ENCODE data around the gene PCBD2. TPM values are rescaled to one million over a fixed set of nuclear protein-coding genes. Genes with fewer than 3 reads are reported as not detected.
"Not testable (repeated sequence)": the region's sequence is repeated elsewhere in the genome, so short reads cannot be mapped to it uniquely, and the experiment has no call there.

PCBD2 gene
- total RNA-seq, 1 donor from 2014 or later = 5.6 TPM

- no peak for DNase-seq (ENCODE audit: low read depth)
- TF ChIP-seq, protein P1, sequence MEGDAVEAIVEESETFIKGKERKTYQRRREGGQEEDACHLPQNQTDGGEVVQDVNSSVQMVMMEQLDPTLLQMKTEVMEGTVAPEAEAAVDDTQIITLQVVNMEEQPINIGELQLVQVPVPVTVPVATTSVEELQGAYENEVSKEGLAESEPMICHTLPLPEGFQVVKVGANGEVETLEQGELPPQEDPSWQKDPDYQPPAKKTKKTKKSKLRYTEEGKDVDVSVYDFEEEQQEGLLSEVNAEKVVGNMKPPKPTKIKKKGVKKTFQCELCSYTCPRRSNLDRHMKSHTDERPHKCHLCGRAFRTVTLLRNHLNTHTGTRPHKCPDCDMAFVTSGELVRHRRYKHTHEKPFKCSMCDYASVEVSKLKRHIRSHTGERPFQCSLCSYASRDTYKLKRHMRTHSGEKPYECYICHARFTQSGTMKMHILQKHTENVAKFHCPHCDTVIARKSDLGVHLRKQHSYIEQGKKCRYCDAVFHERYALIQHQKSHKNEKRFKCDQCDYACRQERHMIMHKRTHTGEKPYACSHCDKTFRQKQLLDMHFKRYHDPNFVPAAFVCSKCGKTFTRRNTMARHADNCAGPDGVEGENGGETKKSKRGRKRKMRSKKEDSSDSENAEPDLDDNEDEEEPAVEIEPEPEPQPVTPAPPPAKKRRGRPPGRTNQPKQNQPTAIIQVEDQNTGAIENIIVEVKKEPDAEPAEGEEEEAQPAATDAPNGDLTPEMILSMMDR (conservative IDR thresholded peaks at IDR 0.05; ENCODE audit: low read depth, low read length) = no peak
- no peak overlapping the region for H3K4me3 ChIP-seq (ENCODE audit: low read depth, low read length)
Observed at GRCh38 chr5:134892282-134892681, 12.6 kb upstream of the PCBD2 start.

GRCh38 chr5:134892926-134893325, 12.0 kb upstream of the PCBD2 start:
- no peak overlapping the region for H3K4me3 ChIP-seq (ENCODE audit: low read depth, low read length)
- TF ChIP-seq, protein P1 (conservative IDR thresholded peaks at IDR 0.05; ENCODE audit: low read depth, low read length) = no peak
- no peak for DNase-seq (ENCODE audit: low read depth)

- TF ChIP-seq, protein P1 (conservative IDR thresholded peaks at IDR 0.05; ENCODE audit: low read depth, low read length) = no peak
- no peak for DNase-seq (ENCODE audit: low read depth)
- H3K4me3 ChIP-seq (ENCODE audit: low read depth, low read length) = no peak overlapping the region
Observed at GRCh38 chr5:134893748-134894505, 11.0 kb upstream of the PCBD2 start.

DNA sequence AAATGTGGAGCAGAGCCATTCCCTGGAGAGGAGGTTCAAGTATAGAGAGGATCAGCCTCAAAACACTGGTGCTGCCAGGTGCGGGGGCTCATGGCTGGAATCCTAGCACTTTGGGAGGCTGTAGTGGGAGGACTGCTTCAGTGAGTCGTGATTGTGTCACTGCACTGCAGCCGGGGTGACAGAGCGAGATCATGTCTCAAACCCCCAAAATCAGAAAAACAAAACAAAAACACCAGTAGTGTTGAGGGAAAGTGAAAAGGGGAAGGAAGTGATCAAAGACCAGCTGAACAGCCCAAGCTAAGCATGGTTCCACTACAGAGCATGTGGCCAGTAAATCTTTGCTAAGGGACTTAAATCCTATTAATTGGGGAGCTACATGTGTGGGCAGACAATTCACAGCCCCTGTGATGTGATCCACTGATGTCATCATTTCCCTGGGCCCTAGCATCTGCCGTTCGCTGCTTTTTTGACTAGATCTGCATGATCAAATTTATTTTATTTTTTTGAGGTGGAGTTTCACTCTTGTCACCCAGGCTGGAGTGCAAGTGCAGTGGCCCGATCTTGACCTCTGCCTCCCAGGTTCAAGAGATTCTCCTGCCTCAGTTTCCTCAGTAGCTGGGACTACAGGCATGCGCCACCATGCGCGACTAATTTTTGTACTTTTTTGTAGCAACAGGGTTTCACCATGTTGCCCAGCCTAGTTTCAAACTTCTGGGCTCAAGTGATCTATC, 2.7 kb upstream of the PCBD2 start:
- H3K4me3 ChIP-seq (ENCODE audit: low read depth, low read length) = no peak overlapping the region
- DNase-seq (ENCODE audit: low read depth) = no peak
- TF ChIP-seq, protein P1 (conservative IDR thresholded peaks at IDR 0.05; ENCODE audit: low read depth, low read length) = no peak

- peak overlapping the region; percentile 85 for H3K4me3 ChIP-seq (ENCODE audit: low read depth, low read length)
- TF ChIP-seq, protein P1 (conservative IDR thresholded peaks at IDR 0.05; ENCODE audit: low read depth, low read length) = peak; percentile 67
- peak; percentile 27 for DNase-seq (ENCODE audit: low read depth)
Observed at GRCh38 chr5:134905246-134905996, 490 bp downstream of the PCBD2 start.

DNA sequence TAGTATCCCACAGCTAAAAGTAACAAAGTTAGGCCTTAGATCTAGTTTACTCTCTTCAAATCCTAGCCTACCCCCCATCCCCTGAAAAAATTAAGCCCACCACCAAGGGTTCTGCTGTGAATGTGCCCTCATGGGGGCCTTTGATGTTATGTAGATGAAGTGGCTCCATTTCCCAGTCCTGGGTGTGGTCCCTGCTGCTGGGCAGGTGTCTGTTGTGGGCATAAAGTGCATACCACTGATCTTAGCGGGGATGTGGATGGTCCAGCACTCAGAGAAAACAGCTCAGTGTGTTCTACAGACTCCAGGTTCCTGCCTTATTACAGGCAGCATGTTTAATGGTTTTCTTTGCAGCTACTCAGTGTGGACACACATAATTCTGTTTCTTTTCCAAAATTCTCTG, 1.9 kb downstream of the PCBD2 start:
- no peak for DNase-seq (ENCODE audit: low read depth)
- TF ChIP-seq, protein P1 (conservative IDR thresholded peaks at IDR 0.05; ENCODE audit: low read depth, low read length) = no peak

DNA sequence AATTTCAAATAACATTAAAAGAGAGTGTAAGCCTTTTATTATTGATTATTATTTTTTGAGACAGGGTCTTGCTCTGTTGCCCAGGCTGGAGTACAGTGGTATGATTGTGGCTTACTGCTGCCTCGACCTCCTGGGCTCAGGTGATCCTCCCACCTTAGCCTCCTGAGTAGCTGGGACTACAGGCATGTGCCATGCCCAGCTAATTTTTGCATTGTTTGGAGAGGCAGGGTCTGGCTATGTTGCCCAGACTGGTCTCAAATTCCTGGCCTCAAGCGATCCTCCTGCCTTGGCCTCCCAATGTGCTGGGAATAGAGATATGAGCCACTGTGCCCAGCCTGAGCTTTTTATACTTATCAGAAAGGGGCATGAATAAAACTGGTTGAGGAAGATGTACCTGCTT, 5.8 kb downstream of the PCBD2 start:
- not testable (repeated sequence) for DNase-seq (ENCODE audit: low read depth); H3K4me3 ChIP-seq (ENCODE audit: low read depth, low read length)

More for the DNA sequence above, 1.9 kb downstream of the PCBD2 start:
- H3K4me3 ChIP-seq (ENCODE audit: low read depth, low read length) = no peak overlapping the region

Measured in epithelial cell of proximal tubule (primary cell).